HepG2 (cell line): Measurements from ENCODE around the gene TMEM232. TPM values are rescaled to one million over a fixed set of nuclear protein-coding genes. Genes with fewer than 3 reads are reported as not detected.

ENCODE experiments used
- ATF7 ChIP-seq, 2 experiments: fragments of 450-650 bp in 1 of 2; sonication (generic) in 1 of 2; formaldehyde crosslinking in 1 of 2; IDR thresholded peaks; 2 replicates each; pipeline versions ENCODE4 v1.4.0 to v1.6.1; 2016 to 2020; ENCODE audit warnings: antibody characterized with exemption in 1 of 2, mild to moderate bottlenecking in 1 of 2, missing genetic modification reagents in 1 of 2
- BORCS8-MEF2B ChIP-seq: sonication (generic); formaldehyde crosslinking; IDR thresholded peaks from 2 replicates; pipeline ENCODE4 v1.8.0; 2022; ENCODE audit warnings: mild to moderate bottlenecking, missing genetic modification reagents
- CBX2 ChIP-seq, 2 experiments: fragments of 200-600 bp in 1 of 2; sonication (generic); formaldehyde crosslinking in 1 of 2; IDR thresholded peaks; 2 replicates each; pipeline versions ENCODE4 v1.7.0 to v1.8.1; 2018 to 2022; ENCODE audit warnings: low read depth in 2 of 2, low read length in 1 of 2, mild to moderate bottlenecking in 1 of 2, missing genetic modification reagents in 1 of 2
- GLMP ChIP-seq: sonication (generic); formaldehyde crosslinking; IDR thresholded peaks from 2 replicates; pipeline ENCODE4 v1.9.0; 2021; ENCODE audit warnings: missing genetic modification reagents, mild to moderate bottlenecking, borderline replicate concordance
- GTF3A ChIP-seq: sonication (generic); formaldehyde crosslinking; conservative IDR thresholded peaks from 2 replicates; pipeline ENCODE4 v1.4.0; 2020; ENCODE audit warnings: mild to moderate bottlenecking, missing genetic modification reagents
- HES4 ChIP-seq: sonication (generic); formaldehyde crosslinking; IDR thresholded peaks from 2 replicates; pipeline ENCODE4 v1.9.0; 2021; ENCODE audit warnings: mild to moderate bottlenecking, missing genetic modification reagents, borderline replicate concordance
- NAIF1 ChIP-seq: sonication (generic); formaldehyde crosslinking; IDR thresholded peaks from 2 replicates; pipeline ENCODE4 v1.5.0; 2020; ENCODE audit warnings: mild to moderate bottlenecking, missing genetic modification reagents, borderline replicate concordance
- NR0B2 ChIP-seq: sonication (generic); formaldehyde crosslinking; IDR thresholded peaks from 2 replicates; pipeline ENCODE4 v1.4.0; 2020; ENCODE audit warnings: mild to moderate bottlenecking, missing genetic modification reagents
- PAXIP1 ChIP-seq: sonication (generic); formaldehyde crosslinking; conservative IDR thresholded peaks from 2 replicates; pipeline ENCODE4 v1.4.0; 2020; ENCODE audit warnings: mild to moderate bottlenecking, missing genetic modification reagents, moderate library complexity
- REPIN1 ChIP-seq: sonication (generic); formaldehyde crosslinking; IDR thresholded peaks from 2 replicates; pipeline ENCODE4 v1.8.0; 2022; ENCODE audit warnings: missing genetic modification reagents, low read depth, mild to moderate bottlenecking, borderline replicate concordance
- SALL2 ChIP-seq: sonication (generic); formaldehyde crosslinking; IDR thresholded peaks from 2 replicates; pipeline ENCODE4 v1.8.1; 2023; ENCODE audit warnings: mild to moderate bottlenecking, missing genetic modification reagents, inconsistent platforms
- STAG1 ChIP-seq: sonication (generic); formaldehyde crosslinking; IDR thresholded peaks from 2 replicates; pipeline ENCODE4 v1.4.0; 2020; ENCODE audit warnings: missing genetic modification reagents
- THAP9 ChIP-seq: sonication (generic); formaldehyde crosslinking; IDR thresholded peaks from 2 replicates; pipeline ENCODE4; 2020; ENCODE audit warnings: missing genetic modification reagents, mild to moderate bottlenecking, borderline replicate concordance
- ZFX ChIP-seq: sonication (generic); formaldehyde crosslinking; IDR thresholded peaks from 2 replicates; pipeline ENCODE4 v1.4.0; 2020; ENCODE audit warnings: mild to moderate bottlenecking, low read depth, missing genetic modification reagents, moderate library complexity
- ZNF232 ChIP-seq: sonication (generic); formaldehyde crosslinking; IDR thresholded peaks from 2 replicates; pipeline ENCODE4 v1.4.0; 2020; ENCODE audit warnings: missing genetic modification reagents, borderline replicate concordance
- ZNF234 ChIP-seq: sonication (generic); formaldehyde crosslinking; conservative IDR thresholded peaks from 2 replicates; pipeline ENCODE4 v1.5.1; 2020; ENCODE audit warnings: mild to moderate bottlenecking, missing genetic modification reagents
- ZNF317 ChIP-seq: sonication (generic); formaldehyde crosslinking; IDR thresholded peaks from 2 replicates; pipeline ENCODE4 v1.5.0; 2020; ENCODE audit warnings: mild to moderate bottlenecking, missing genetic modification reagents
- ZNF781 ChIP-seq: sonication (generic); formaldehyde crosslinking; IDR thresholded peaks from 2 replicates; pipeline ENCODE4 v1.5.1; 2020; ENCODE audit warnings: borderline replicate concordance, mild to moderate bottlenecking, missing genetic modification reagents; ENCODE audit errors: not compliant biosample characterization
- ZSCAN29 ChIP-seq: sonication (generic); formaldehyde crosslinking; conservative IDR thresholded peaks from 2 replicates; pipeline ENCODE4 v1.4.0; 2020; ENCODE audit warnings: mild to moderate bottlenecking, missing genetic modification reagents
- polyA plus RNA-seq, 8 experiments: library from polyadenylated mRNA; depleted of rRNA in 3 of 8; stranded (reverse) in 7 of 8; unstranded in 1 of 8; fragments of >200 nt; fragmentation: Illumina TruSeq in 4 of 8; extraction: Trizol in 4 of 8; gene quantifications; 2 replicates each; pipeline versions ENCODE4 v1.2.1 to v1.2.3, GENCODE V29; 2011 to 2016; ENCODE audit warnings: low read depth in 4 of 8, missing spikeins in 1 of 8, mixed read lengths in 1 of 8; ENCODE audit not compliant: insufficient read depth in 1 of 8
- total RNA-seq, 5 experiments: library from RNA; depleted of rRNA; stranded (reverse); fragments of >200 nt; fragmentation: Illumina TruSeq; extraction: Trizol; gene quantifications; 2 replicates each; pipeline ENCODE4 v1.2.3, GENCODE V29; 2016; ENCODE audit warnings: low read depth in 1 of 5

TMEM232 gene
- total and polyA plus RNA-seq, 2 of the 13 experiments (the other 11 are each of a cell fraction or from before 2014, with no cell fraction given): 0.29 to 0.71 TPM

GRCh38 chr5:110738812-110739651 is 12.6 kb upstream of the TMEM232 start, which contains the start of gene SLC25A46 (continued):
- TF ChIP-seq PAXIP1 (CRISPR knock-in tag) (0 out of 2 replicates have a peak, but pooled peaks have one; percentile 16), NR0B2 (0 out of 2 replicates have a peak, but pooled peaks have one; percentile 61), NAIF1 (CRISPR knock-in tag) (peak; percentile 45; the same call in 1 of the 2 replicates), ZNF232 (no peak), ZNF317 (CRISPR knock-in tag) (peak; percentile 71), SALL2 (peak; percentile 61; the same call in 1 of the 2 replicates), CBX2 (IDR thresholded peaks at IDR 0.05; ENCODE audit: low read depth, low read length) (no peak), CBX2 (CRISPR knock-in tag; IDR thresholded peaks at IDR 0.05; ENCODE audit: low read depth) (no peak), HES4 (CRISPR knock-in tag) (peak; percentile 83), REPIN1 (CRISPR knock-in tag) (no peak), BORCS8-MEF2B (CRISPR knock-in tag) (peak; percentile 55; the same call in 1 of the 2 replicates), ZSCAN29 (0 out of 2 replicates have a peak, but pooled peaks have one; percentile 23), ZFX (CRISPR knock-in tag) (peak; percentile 98), ZNF781 (peak; percentile 58), THAP9 (peak; percentile 62; the same call in 1 of the 2 replicates), GLMP (CRISPR knock-in tag) (no peak), ATF7 (IDR thresholded peaks at IDR 0.05) (no peak), ATF7 (CRISPR knock-in tag; IDR thresholded peaks at IDR 0.05) (0 out of 2 replicates have a peak, but pooled peaks have one; percentile 31), GTF3A (peak; percentile 63; the same call in 1 of the 2 replicates), ZNF234 (CRISPR knock-in tag) (no peak), STAG1 (CRISPR knock-in tag) (no peak)
